DND-41 (cell line): ENCODE measurements around the gene SNX18.

ENCODE experiments used
- ATAC-seq: fragments of 200-7000 bp; cut with Tn5 transposase; 3 replicates; pipeline ENCODE4 v1.9.1; 2021; ENCODE audit warnings: low read depth; ENCODE audit not compliant: insufficient read depth
- DNase-seq: peaks from one replicate; pipeline ENCODE4 v3.0.0-alpha.2; 2020
- H2AFZ ChIP-seq: 2 replicates; pipeline ENCODE4 v1.6.0; 2012; ENCODE audit warnings: low read depth, low read length
- H3K27ac ChIP-seq: 2 replicates; pipeline ENCODE4 v1.5.1; 2012; ENCODE audit warnings: low read length, inconsistent platforms
- H3K27me3 ChIP-seq: fragments of 200-600 bp; sonication (generic); 2 replicates; pipeline ENCODE4 v1.6.0; 2012; ENCODE audit warnings: low read length, mild to moderate bottlenecking, inconsistent platforms; ENCODE audit not compliant: insufficient read depth, poor library complexity
- H3K36me3 ChIP-seq: 2 replicates; pipeline ENCODE4 v1.5.1; 2012; ENCODE audit warnings: low read length, inconsistent platforms; ENCODE audit not compliant: insufficient read depth
- H3K4me1 ChIP-seq: 2 replicates; pipeline ENCODE4 v1.5.1; 2012; ENCODE audit warnings: mild to moderate bottlenecking, low read length; ENCODE audit not compliant: insufficient read depth
- H3K4me2 ChIP-seq: 2 replicates; pipeline ENCODE4 v1.6.0; 2012; ENCODE audit warnings: mild to moderate bottlenecking, moderate library complexity, low read length, inconsistent platforms; ENCODE audit not compliant: insufficient read depth
- H3K4me3 ChIP-seq, 2 experiments: fragments of 200-600 bp in 1 of 2; shearing (Covaris generic) in 1 of 2; 2 replicates each; pipeline ENCODE4 v1.5.1; 2012 to 2016; ENCODE audit warnings: inconsistent platforms in 2 of 2, low read length in 2 of 2, mild to moderate bottlenecking in 2 of 2, low read depth in 1 of 2, moderate library complexity in 1 of 2
- H3K79me2 ChIP-seq: 2 replicates; pipeline ENCODE4 v1.6.0; 2012; ENCODE audit warnings: low read length, inconsistent platforms; ENCODE audit not compliant: insufficient read depth
- H3K9ac ChIP-seq: 2 replicates; pipeline ENCODE4 v1.6.0; 2012; ENCODE audit warnings: low read depth, mild to moderate bottlenecking, inconsistent platforms, low read length, moderate library complexity
- H3K9me3 ChIP-seq: 2 replicates; pipeline ENCODE4 v1.5.1; 2012; ENCODE audit warnings: low read length, moderate library complexity, mild to moderate bottlenecking, inconsistent platforms; ENCODE audit not compliant: insufficient read depth, severe bottlenecking
- H4K20me1 ChIP-seq: 2 replicates; pipeline ENCODE4 v1.6.0; 2012; ENCODE audit warnings: low read length; ENCODE audit not compliant: insufficient read depth
- EZH2 ChIP-seq: IDR thresholded peaks from 3 replicates; pipeline ENCODE4 v1.6.1; 2012; ENCODE audit warnings: borderline replicate concordance, low read depth, mild to moderate bottlenecking, moderate library complexity, low read length, inconsistent platforms; ENCODE audit not compliant: severe bottlenecking
- TF ChIP-seq, protein P1 (sequence below): IDR thresholded peaks from 2 replicates; pipeline ENCODE4 v1.5.1; 2012; ENCODE audit warnings: borderline replicate concordance, low read length, moderate library complexity, mild to moderate bottlenecking; ENCODE audit not compliant: poor library complexity, severe bottlenecking; ENCODE audit errors: extremely low read depth

SNX18 gene

DNA sequence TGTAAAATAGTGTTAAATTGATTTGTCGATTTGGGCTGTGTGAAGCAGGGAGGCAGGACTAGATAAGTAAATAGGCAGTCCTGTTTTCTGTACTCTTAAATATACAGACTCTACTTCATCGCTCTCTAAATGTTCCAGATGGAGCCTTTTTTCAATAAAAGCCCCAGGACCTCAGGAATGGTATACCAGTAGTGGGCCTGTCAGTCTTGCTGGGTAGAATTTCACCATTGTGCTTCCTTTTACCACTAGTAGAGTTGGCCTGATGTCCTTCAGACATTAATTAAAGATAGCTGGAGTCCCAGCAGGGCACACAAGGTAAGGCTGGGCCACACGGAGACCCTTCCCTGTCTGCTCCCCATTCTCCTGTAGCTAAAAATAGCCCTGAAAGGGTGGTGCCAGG is 6.0 kb downstream of the SNX18 start:
- Histone ChIP-seq H3K36me3 (peaks cover 10% of the 10 kb centered on the region), H3K4me1 (peaks cover 37% of the 10 kb centered on the region), H3K9ac (no peak overlapping the region), H3K4me2 (0 out of 2 replicates have a peak overlapping the region, but pooled peaks have one; percentile 5), H3K79me2 (peaks cover 39% of the 10 kb centered on the region), H4K20me1 (peaks cover 25% of the 10 kb centered on the region; the same call in 1 of the 2 replicates), H3K9me3 (no peaks in the 10 kb centered on the region), H2AFZ (no peak overlapping the region), H3K4me3 (no peak overlapping the region), H3K27me3 (no peaks in the 10 kb centered on the region), H3K27ac (no peak overlapping the region)
- ATAC-seq (no peak), DNase-seq (no peak)
- no peak for TF ChIP-seq EZH2
- TF ChIP-seq, protein P1, sequence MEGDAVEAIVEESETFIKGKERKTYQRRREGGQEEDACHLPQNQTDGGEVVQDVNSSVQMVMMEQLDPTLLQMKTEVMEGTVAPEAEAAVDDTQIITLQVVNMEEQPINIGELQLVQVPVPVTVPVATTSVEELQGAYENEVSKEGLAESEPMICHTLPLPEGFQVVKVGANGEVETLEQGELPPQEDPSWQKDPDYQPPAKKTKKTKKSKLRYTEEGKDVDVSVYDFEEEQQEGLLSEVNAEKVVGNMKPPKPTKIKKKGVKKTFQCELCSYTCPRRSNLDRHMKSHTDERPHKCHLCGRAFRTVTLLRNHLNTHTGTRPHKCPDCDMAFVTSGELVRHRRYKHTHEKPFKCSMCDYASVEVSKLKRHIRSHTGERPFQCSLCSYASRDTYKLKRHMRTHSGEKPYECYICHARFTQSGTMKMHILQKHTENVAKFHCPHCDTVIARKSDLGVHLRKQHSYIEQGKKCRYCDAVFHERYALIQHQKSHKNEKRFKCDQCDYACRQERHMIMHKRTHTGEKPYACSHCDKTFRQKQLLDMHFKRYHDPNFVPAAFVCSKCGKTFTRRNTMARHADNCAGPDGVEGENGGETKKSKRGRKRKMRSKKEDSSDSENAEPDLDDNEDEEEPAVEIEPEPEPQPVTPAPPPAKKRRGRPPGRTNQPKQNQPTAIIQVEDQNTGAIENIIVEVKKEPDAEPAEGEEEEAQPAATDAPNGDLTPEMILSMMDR, result no peak

DNA sequence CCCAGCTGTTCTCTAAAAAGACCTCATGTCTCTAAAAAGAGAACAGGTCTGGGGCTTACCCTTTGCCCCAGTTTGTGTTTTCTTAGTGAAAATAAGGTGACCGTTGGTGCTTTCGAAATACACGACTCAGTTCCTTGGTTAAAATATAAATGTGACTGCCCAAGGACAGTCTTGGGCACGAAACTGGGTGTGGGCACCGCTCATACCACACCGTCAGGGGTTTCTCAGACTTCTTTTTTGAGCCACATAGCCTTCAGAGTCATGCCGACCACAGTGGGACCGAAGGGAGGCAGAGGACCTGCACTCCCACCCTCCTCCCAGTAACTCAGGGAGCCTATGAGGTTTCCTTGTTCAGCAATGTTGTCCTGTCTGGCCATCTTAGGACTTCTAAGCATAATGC is 6.5 kb downstream of the SNX18 start:
- Histone ChIP-seq H3K27me3 (no peaks in the 10 kb centered on the region), H3K4me3 (no peak overlapping the region), H3K36me3 (peaks cover 5% of the 10 kb centered on the region), H4K20me1 (peaks cover 21% of the 10 kb centered on the region; the same call in 1 of the 2 replicates), H3K27ac (no peak overlapping the region), H3K79me2 (peaks cover 39% of the 10 kb centered on the region), H3K9ac (no peak overlapping the region), H3K9me3 (no peaks in the 10 kb centered on the region), H3K4me1 (peaks cover 31% of the 10 kb centered on the region), H2AFZ (no peak overlapping the region), H3K4me2 (no peak overlapping the region)
- DNase-seq (no peak), ATAC-seq (no peak)
- TF ChIP-seq EZH2, result no peak
- TF ChIP-seq, protein P1, result no peak

DNA sequence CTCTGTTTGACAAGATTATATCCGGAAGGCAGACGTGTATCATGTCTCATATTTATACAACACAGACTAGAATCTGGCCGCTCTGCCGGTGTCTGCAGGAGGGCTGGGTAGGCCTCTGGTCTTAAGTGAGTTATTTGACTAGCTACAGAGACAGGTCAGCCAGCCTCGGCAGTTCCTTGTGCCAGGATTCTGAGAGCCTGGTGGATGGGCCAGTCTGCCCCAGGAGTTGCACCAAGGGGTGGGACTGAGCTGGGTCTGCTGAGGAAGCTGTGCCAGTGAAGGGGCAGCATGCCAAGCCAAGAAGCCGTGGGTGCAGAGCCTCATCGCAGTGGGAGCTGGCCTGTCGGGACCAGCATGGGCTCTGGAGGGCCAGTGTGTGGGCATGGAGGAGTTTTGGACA is 7.1 kb downstream of the SNX18 start:
- no peak overlapping the region for H2AFZ ChIP-seq
- H3K79me2 ChIP-seq, result peaks cover 34% of the 10 kb centered on the region
- H4K20me1 ChIP-seq, result peaks cover 15% of the 10 kb centered on the region; the same call in 1 of the 2 replicates
- H3K27me3 ChIP-seq, result no peaks in the 10 kb centered on the region
- no peaks in the 10 kb centered on the region; the same call in 1 of the 2 replicates for H3K36me3 ChIP-seq
- H3K27ac ChIP-seq, result no peak overlapping the region
- H3K4me1 ChIP-seq, result peaks cover 25% of the 10 kb centered on the region
- TF ChIP-seq, protein P1, result no peak
- no peak for TF ChIP-seq EZH2
- no peak for DNase-seq
- ATAC-seq, result no peak
- H3K4me2 ChIP-seq, result peak overlapping the region; percentile 5; the same call in 1 of the 2 replicates
- H3K4me3 ChIP-seq, result no peak overlapping the region
- H3K9ac ChIP-seq, result no peak overlapping the region
- H3K9me3 ChIP-seq, result no peaks in the 10 kb centered on the region
